Activated CD8-positive, alpha-beta memory T cell treated with anti-CD3 and anti-CD28 coated beads, Interleukin-2, amount 50 U/mL, for 24 hours (primary cell): ENCODE data around the gene TMEM92.

Experiments
- DNase-seq: peaks from one replicate; pipeline ENCODE4 v3.0.0-alpha.2; 2020; ENCODE audit errors: extremely low read depth

The TMEM92 gene

DNA sequence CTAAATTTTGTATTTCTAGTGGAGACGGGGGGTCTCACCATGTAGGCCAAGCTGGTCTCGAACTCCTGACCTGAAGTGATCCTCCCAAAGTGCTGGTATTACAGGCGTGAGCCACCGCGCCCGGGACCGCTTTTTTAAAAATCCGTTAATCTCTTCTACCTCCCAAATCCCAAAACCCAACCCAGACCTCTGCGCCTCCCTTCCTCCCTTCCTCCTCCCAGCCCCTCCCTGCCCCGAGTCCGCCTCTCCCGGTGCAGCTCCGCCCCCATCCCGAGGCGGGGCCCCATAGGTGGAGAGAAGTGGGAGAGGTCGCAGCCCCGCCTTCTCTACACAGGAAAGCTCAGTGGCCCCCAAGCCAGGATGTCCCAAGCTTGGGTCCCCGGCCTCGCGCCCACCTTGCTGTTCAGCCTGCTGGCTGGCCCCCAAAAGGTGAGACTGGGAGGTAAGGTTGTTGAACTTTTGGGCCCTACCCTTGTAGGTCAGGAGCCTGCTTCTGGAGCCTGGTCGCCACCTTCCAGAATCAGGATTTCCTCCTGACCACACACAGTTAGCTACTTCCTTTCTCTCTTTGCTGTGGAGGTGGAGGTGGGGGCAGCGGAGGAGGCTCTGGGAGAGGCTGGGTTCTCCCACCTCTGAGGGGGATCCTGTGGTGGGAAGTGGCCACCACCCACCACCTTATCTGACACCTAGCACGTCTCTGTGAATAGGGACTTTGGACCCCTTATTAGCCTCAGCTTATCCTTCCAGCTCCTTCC is at the start of gene TMEM92:
TSS of gene TMEM92 (plus strand) at position 325 of the 755 bp plus-strand sequence. CDS start at position 361, 36 bp downstream.
- no peak for DNase-seq

DNA sequence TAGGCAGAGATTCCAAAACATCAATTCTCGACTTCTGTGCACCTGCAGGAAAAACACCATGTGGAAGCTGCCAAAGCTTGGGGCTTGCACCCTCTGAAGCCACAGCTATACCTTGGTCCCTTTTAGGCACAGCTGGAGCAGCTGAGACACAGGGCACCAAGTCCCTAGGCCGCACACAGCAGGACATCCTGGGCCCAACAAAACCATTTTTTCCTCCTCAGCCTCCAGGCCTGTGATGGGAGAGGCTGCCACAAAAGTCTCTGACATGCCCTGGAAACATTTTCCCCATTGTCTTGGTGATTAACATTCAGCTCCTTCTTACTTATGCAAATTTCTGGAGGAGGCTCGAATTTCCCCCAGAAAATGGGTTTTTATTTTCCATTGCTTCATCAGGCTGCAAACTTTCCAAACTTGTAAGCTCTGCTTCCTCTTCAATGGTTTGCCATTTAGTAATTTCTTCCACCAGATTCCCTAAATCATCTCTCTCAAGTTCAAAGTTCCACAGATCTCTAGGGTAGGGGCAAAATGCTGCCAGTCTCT is 48.5 kb upstream of the TMEM92 start:
- no peak for DNase-seq

DNA sequence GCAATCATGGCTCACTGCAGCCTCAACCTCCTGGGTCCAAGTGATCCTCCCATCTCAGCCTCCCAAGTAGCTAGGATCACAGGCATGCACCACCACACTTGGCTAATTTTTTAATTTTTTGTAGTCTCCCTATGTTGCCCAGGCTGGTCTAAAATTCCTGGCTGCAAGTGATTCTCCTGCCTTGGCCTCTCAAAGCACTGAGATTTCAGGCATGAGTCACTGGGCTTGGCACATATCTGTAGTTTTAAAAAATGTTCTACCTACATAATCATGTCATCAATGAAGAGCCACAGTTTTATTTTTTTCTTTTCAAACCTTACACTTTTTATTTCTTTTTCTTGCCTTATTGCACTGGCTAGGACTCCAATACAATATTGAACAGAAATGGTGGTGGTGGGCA is 39.7 kb upstream of the TMEM92 start:
- DNase-seq, result no peak

DNA sequence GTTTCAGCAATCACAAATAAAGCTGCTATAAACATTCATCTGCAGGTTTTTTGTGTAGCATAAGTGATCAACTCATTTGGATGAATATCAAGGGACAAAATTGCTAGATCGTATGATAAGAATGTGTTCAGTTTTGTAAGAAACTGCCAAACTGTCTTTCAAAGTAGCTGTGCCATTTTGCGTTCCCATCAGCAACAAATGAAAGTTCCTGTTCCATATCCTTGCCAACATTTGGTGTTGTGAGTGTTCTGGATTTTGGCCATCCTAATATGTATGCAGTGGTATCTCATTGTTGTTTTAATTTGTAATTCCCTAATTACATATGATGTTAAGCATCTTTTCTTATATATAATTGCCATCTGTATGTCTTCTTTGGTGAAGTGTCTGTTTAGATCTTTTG is 36.4 kb upstream of the TMEM92 start:
- no peak for DNase-seq

DNA sequence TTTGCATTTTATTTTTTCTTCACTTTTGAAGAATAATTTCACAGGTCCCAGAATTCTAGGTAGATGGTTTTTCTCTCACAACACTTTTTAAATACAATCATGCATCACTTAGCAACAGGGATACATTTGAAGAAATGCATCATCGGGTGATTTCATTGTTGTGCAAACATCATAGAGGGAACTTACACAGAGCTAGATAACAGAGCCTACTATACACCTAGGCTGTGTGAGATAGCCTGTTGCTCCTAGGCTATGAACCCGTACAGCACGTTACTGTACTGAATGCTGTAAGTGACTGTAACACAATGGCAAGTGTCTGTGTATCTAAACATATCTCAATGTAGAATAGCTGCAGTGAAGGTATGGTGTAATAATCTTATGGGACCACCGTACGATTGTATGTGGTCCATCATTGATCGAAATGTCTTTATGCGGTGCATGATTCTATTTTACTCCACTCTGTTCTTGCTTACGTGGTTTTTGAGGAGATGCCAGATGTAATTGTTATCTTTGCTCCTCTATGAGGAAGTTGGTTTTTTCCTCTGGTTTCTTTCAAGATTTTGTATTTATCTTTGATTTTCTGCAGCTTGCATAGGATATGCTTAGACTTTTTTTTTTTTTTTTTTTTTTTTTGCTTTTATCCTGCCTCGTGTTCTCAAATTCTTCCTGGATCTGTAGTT is 35.5 kb upstream of the TMEM92 start:
- no peak for DNase-seq

DNA sequence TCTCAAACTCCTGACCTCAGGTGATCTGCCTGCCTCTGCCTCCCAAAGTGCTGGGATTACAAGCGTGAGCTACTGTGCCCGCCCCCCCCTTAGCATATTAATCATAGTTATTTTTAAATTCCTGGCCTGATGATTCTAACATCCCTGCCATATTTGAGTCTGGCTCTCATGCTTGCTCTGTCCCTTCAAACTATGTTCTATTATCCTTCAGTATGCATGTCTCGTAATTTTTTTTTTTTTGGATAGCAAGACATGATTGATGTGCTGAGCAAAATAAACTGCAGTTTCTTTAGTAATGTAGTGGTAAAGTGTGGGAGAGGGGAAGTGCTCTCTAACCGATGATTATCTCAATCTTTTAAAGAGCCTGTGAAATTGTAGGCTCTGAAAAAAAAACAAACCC is 34.3 kb upstream of the TMEM92 start:
- no peak for DNase-seq

DNA sequence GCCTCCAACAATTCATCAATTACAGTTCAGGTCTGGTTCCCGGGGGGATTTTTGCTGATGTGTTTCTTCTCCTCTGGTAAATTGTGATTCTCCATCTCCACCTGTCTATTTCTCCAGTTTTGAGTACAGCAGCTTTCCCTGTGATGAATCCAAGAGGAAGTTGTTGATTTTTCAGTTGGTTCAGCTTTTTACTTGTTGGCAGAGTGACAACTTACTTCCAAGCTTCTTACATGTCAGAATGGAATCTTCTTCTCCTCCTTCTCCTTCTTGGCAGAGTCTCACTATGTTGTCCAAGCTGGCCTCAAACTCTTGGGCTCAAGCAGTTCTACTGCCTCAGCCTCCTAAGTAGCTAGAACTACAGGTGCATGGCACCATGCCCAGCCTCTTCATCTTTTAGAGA is 33.4 kb upstream of the TMEM92 start:
- DNase-seq, result no peak

DNA sequence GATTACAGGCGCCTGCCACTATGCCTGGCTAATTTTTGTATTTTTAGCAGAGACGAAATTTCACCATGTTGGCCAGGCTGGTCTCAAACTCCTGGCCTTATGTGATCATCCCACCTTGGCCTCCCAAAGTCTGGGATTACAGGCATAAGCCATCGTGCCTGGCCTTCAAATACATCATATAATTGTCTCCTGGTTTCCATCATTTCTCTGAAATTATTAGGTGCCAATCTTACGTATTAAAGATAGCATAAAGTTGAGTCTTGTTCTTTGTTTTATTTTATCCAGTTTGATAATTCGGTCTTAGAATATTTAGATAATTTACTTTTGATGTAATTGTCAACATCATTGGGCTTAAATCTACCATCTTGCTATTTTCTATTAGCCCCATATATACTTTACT is 32.8 kb upstream of the TMEM92 start:
- no peak for DNase-seq

DNA sequence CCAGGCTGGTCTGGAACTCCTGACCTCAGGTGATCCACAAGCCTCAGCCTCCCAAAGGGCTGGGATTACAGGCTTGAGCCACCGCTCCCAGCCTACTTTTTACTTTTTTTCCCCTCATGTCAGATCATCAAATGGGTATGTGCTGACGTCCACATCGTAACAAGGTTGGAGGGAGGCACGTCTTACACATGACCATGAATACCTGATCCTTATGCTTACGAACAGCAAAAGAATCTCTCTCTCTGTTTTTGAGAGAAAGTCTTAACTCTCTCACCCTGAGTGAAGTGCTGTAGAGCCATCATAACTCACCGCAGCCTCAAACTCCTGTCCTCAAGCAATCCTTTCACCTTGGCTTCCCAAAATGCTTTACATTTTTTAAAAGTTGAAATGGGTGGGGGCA is 29.5 kb upstream of the TMEM92 start:
- DNase-seq, result no peak

DNA sequence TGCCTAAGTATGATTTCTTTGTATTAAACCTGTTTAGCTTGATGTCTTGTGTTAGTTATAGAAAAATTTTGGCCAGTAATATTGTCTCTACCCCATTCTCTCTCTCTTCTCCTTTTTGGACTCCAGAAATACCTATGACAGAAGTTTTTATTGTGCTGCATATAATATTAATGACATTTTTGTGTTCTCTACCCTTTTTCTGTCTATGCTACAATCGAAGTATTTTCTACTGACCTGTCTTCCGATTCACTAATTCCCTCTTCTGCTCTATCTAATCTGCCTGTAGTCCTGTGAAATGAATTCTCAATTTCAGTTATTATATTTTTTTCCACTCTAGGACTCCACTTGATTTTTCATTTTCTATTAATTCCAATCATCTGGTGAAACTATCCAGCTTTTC is 26.0 kb upstream of the TMEM92 start:
- DNase-seq, result no peak

DNA sequence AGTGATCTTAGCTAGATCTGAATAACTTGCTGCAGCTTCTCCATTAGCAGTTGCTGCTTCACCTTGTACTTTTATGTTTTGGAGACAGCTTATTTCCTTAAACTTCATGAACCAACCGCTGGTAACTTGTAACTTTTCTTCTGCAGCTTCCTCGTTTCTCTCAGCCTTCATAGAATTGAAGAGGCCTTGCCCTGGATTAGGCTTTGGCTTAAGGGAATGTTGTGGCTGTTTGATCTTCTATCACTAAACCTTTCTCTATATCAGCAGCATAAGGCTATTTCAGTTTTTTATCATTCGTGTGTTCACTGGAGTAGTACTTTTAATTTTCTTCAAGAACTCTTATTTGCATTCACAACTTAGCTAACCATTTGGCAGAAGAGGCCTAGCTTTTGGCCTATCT is 21.5 kb upstream of the TMEM92 start:
- no peak for DNase-seq

DNA sequence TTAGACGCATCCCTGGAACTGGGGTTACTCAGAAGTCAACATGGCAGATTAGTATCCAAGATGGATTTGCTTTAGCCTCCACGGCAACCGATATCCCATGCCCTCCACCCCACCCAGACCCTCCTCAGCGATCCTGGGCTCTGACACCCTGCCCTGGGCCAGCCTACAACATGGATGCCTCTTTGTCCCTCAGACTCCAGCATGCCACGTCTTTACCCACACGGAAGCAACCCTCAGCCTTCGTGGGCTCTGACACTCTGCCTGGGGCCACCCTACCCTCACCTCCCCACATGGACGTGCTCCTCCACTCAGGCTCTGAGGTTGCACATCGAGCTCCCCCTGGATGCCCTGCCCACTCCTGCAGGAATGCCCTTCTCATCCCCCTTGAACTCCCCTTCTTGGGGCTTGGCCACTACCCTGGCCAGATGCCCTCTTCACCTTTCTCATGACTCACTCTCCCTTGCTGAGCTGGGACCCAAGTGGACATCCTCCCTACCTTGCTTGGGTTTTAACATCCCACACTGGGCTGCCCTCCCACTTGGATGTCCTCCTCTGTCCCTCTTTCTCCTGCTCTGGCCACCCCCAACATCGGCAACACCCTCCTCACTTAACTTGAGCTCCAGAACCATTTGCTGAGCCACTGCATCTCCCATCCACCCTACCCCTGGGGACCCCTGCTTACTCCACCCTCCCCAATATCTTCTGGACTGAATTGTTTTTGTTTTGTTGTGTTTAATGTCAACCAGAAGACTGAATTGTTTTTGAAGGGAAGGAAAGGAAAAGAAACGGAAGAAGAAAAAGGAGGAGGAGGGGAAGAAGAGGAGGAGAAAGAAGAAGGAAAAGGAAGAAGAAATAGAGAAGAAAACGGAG is 18.3 kb upstream of the TMEM92 start:
- DNase-seq, result no peak

DNA sequence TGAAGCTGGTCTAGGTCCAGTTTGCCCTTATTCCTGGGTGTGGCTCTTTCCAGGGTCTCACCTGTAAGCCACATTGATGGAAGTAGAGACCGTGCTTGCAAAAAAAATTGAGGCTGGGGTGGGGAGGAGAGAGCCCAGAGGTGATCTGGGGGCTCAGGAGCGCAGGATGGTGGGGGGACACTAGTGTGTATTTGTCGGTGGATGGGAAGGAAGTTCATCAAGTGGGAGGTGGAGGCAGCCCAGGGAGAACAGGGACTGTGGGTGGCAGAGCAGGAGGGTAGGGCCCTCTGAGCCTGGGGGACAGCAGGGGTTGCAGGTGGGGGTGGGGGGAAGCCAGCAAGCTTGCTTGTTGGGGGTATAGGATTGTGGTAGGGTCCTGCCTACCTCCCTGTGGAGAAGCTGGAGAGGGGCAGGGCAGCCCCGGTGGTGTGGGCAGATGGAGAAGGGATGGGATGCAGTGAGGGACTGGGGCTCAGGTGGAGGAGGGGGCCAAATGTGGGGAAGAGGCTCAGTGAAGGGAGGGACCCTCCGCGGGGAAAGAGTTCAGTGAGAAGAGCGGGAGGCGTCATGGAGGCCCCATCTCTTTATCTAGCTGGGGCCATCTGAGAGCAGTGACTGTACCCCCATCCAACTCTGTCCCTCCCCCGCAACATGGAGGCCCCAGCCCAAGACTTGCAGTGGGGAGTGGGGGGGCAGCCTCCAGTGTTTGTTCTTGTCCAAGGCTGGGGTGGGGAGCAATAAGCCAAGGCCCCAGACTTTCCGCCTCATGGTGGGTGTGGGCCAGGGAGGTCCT is 17.2 kb upstream of the TMEM92 start:
- DNase-seq, result no peak

DNA sequence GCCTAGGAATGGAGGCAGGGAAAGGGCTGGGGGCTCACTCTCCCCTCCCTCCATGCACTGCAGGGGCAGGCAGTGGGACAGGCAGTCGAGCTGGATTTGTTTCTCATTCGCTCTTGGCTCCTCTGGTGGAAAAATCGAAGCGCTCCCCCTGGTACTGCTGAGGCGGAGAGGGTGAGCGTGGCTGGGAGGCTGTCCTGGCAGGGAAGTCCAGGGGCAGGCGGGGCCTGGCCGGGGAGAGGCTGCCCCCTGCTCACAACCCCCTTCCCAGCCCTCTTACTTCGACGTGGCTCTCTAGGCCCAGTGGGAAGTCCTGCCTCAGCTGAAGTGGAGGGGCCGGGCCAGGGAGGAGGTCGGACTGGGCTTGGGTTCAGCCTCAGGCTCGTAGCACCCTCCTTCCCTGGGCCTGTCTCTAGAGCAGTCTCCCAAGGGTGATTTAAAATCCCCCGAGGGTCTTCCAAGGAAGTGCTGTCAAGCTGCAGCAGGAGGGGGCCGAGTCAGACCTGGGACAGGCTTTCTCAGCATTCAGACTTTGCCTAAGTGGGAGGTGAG is 16.5 kb upstream of the TMEM92 start:
- no peak for DNase-seq

DNA sequence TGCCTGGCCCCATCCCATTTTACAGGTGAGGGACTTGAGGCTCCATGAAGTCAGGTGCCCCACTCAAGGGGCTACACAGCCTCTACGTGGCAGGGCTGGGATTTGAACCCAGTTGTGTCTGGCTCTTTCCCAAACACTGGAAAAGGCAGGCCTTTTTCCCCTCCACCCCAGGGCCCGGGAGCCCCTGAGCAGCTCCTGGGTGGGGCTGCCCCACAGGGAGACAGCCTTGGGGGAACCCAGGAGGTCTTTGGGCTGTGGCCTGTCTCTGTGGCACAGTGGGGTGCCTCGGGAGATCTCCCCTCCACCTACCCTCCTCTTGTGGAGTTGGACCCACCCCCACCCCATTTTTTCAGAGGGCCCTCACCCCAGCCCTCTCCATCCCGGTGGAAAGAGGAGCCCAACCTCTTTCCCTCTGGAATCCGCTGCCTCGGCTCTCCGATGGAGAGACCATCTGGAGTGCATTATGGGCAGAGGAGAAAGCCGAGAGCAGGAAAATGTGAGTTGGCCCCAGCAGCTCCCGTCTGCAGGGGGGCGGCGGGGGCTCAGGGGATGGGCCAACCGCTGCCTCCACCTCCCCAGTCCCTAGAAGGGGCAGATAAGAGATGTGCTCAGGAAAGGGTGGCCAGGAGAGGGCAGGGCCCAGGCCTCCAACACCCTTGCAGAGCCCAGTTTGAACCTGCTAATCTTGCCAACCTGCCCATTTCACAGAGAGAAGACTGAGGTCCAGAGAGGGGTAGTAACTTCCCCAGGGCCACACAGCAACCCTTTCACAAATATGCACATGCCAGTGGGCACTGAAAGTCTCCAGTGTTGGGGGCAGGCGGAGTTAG is 15.4 kb upstream of the TMEM92 start:
- no peak for DNase-seq

DNA sequence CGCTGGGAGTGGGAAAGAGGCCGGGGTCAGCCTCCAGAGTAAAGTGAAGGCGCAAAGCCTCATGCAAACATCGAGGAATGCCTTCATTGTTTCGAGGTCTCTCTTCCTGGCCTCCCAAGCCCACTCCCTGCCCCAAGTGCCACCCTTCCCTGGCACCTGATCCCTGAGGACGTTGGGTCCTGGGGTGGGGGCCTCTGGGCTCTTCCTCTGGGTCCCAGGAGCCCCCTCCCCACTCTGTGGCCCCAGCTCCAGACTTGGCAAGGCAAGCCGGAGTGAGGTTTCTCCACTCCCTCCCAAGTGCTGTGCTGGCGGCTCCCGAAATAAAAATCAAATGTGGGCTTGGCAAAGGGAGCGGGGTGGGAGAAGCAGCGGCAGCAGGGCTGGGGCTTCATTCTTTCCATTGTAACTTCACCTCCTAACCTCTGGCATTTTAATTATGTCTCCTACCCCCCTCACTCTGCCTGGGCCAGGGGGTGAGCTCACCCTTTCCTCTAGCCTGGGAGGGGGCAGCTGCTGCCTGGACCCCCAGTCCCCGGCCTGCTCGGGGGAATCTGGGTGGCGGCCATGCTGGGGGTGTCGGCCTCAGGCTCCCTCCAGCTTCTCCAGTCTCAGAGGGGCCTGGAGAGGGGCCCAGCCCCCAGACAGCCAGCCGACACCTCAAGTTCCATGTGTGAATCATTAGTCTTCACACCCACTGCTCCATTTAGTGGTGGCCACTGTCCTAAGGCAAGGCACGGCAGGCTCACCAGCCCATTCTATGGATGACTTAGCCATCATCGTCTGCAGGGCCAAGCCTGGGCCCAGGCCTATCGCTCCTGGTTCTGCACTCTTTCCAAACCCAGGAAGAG is 14.6 kb upstream of the TMEM92 start:
- no peak for DNase-seq

DNA sequence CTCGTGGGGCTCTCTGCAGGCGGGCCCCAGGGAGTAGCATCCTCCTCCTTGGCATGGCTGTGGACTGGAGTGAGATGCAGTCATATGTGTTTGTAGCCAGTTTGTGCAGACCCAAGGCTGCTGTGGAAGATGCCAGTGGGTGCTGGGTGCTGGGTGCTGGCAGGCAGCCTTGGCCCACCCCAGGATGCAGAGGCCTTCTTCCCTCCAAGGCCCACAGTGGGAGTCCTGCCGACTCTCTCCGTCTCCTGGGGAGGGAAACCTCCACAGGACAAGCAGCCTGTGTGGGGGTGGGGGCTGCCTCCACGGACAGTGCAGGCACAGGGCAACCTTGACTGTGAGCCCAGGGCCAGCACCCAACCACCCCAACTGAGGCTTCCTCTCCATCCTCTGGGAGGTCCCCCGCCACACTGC is 13.8 kb upstream of the TMEM92 start:
- DNase-seq, result no peak

DNA sequence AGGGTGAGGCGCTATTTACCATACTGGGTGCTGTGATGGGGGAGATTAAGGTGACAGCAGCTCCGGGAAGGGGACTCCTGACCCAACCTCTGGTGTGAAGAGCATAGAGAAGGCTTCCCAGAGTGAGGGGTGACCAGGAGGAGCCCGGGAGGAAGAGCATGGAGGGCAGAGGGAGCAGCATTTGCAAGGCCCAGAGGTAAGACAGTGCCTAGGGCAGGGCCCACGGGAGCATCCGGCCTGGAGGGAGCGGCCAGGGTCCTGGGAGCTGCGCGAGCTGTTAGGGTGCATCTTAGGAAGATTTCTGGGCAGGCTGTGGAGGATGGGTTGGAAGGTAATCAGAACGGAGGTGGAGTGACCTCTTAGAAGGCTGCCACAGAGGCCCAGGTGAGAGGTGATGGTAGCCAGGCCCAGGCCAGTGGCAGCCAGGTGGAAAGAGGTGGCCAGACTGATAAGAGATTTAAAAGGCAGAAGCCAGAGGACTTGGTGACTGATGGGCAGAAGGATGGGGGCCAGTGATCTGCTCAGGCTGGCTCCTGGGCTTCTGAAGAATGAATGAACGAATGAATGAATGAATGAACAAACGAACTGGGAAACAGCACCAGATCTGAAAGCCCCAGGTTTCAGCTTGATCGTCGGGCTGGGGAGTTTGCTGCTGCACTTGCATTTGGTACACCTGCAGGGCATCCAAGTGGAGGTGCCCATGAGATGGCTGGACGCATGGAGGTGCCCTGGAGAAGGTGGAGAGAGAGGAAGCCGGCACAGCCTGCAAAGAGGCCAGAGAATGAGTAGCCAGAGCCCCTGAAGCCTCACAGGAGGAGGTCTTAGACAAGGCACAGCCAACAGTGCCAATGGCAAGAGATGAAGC is 13.0 kb upstream of the TMEM92 start:
- DNase-seq, result no peak
